Muscle layer of duodenum (tissue), 2 donors: Measurements from ENCODE around the gene PRKG1.
"Not testable (repeated sequence)": the region's sequence is repeated elsewhere in the genome, so short reads cannot be mapped to it uniquely, and the experiment has no call there.

Source experiments
- H3K27ac ChIP-seq: one replicate; pipeline ENCODE4 v1.7.0; 2013; ENCODE audit warnings: mild to moderate bottlenecking, low read length
- H3K27me3 ChIP-seq: one replicate; pipeline ENCODE4 v1.7.0; 2013; ENCODE audit warnings: low read depth, mild to moderate bottlenecking, control low read depth, low read length
- H3K36me3 ChIP-seq, 2 donors: one replicate each; pipeline ENCODE4 v1.7.0; 2013; ENCODE audit warnings: low read length in 2 of 2, control low read depth in 1 of 2, mild to moderate bottlenecking in 1 of 2; ENCODE audit not compliant: insufficient read depth in 2 of 2, control insufficient read depth in 1 of 2
- H3K4me1 ChIP-seq, 2 donors: one replicate each; pipeline ENCODE4 v1.7.0; 2013; ENCODE audit warnings: low read length in 2 of 2, mild to moderate bottlenecking in 2 of 2, control low read depth in 1 of 2, moderate library complexity in 1 of 2; ENCODE audit not compliant: insufficient read depth in 2 of 2, control insufficient read depth in 1 of 2
- H3K4me3 ChIP-seq, 2 donors: one replicate each; pipeline ENCODE4 v1.7.0; 2013; ENCODE audit warnings: low read length in 2 of 2, low read depth in 1 of 2, mild to moderate bottlenecking in 1 of 2
- H3K9me3 ChIP-seq, 2 donors: one replicate each; pipeline ENCODE4 v1.7.0; 2013; ENCODE audit warnings: low read length in 2 of 2, control low read depth in 1 of 2, mild to moderate bottlenecking in 1 of 2; ENCODE audit not compliant: control insufficient read depth in 1 of 2
- donor health status: healthy.

The PRKG1 gene

GRCh38 chr10:52145636-52146035, 1071.3 kb downstream of the PRKG1 start:
- H3K4me3 ChIP-seq, result no peak overlapping the region
- H3K27me3 ChIP-seq, result no peaks in the 10 kb centered on the region
- H3K4me1 ChIP-seq, result peaks cover 0 to 8% of the 10 kb centered on the region in 2 donors
- no peaks in the 10 kb centered on the region for H3K36me3 ChIP-seq
- H3K27ac ChIP-seq, result no peak overlapping the region
- no peaks in the 10 kb centered on the region for H3K9me3 ChIP-seq

- Histone ChIP-seq H3K9me3 (no peaks in the 10 kb centered on the region), H3K27me3 (no peaks in the 10 kb centered on the region), H3K4me3 (no peak overlapping the region), H3K27ac (no peak overlapping the region), H3K4me1 (peaks cover 0 to 8% of the 10 kb centered on the region in 2 donors), H3K36me3 (no peaks in the 10 kb centered on the region)
Observed at GRCh38 chr10:52146766-52147165, 1072.5 kb downstream of the PRKG1 start.

DNA sequence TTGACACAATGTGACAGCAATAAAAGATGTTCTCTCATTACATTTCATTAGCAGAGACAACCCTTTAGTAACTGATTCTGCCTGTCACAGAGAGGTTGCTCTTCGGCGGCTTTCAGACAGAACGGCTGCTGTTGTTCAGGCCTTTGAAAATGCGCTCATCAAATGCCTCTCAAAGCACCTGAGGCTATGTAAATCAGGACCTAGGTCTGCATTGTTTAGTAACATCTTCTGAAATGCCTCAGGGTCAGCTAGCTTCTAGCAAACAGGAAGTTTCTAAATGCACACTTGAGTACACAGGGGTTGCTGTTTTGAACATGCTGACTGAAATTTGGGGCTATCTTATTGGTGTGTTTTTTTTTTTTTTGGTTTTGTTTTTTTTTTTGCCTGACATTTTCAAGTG, 1096.5 kb downstream of the PRKG1 start:
- no peak overlapping the region for H3K27ac ChIP-seq
- H3K9me3 ChIP-seq, result peaks cover 0 to 7% of the 10 kb centered on the region in 2 donors
- H3K36me3 ChIP-seq, result no peaks in the 10 kb centered on the region
- H3K4me3 ChIP-seq, result no peak overlapping the region
- no peaks in the 10 kb centered on the region for H3K27me3 ChIP-seq
- H3K4me1 ChIP-seq, result no peaks in the 10 kb centered on the region

DNA sequence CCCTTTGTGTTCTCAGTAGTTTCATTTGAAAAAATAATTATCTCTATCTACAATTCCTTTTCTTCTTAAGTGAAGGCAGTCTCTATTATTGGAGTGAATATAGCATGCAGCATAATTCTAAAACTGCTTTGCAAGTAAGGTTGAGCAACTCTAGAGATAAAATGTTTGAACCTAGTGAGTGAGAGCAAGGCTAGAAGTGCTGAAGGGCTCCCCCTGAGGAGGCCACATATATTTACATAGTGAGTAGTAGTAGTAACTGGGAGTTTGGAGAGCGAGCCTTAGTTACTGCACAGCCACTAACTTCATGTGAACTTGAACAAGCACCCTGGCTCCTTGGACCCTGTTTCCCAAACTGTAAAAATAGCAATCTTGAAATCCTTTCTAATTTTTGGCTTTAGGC, 1098.3 kb downstream of the PRKG1 start:
- H3K9me3 ChIP-seq, result peaks cover 0 to 8% of the 10 kb centered on the region in 2 donors
- H3K27me3 ChIP-seq, result no peaks in the 10 kb centered on the region
- H3K4me1 ChIP-seq, result no peaks in the 10 kb centered on the region
- no peak overlapping the region for H3K27ac ChIP-seq
- H3K4me3 ChIP-seq, result no peak overlapping the region
- H3K36me3 ChIP-seq, result no peaks in the 10 kb centered on the region

DNA sequence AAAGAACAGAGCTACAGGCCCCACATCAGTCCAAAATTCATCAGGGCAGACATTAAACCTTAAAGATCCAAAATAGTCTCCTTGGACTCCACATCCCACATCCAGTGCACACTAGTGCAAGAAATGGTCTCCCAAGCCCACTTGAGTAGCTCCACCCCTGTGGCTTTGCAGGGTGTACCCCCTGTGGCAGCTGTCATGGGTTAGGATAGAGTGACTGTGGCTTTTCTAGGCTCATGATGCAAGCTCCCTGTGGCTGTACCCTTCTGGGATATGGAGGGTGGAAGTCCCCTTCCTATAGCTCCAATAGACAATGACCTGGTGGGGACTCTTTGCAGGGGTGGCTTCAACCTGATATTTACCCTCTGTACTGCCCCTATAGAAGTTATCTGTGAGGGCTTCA, 1111.0 kb downstream of the PRKG1 start:
- no peaks in the 10 kb centered on the region for H3K4me1 ChIP-seq
- H3K9me3 ChIP-seq, result no peaks in the 10 kb centered on the region
- no peaks in the 10 kb centered on the region for H3K27me3 ChIP-seq
- no peak overlapping the region for H3K27ac ChIP-seq
- no peak overlapping the region for H3K4me3 ChIP-seq
- no peaks in the 10 kb centered on the region for H3K36me3 ChIP-seq

GRCh38 chr10:52187521-52188258, 1113.4 kb downstream of the PRKG1 start:
- no peaks in the 10 kb centered on the region for H3K27me3 ChIP-seq
- H3K4me3 ChIP-seq, result no peak overlapping the region
- H3K4me1 ChIP-seq, result no peaks in the 10 kb centered on the region
- H3K36me3 ChIP-seq, result no peaks in the 10 kb centered on the region
- H3K9me3 ChIP-seq, result no peaks in the 10 kb centered on the region
- no peak overlapping the region for H3K27ac ChIP-seq

- H3K36me3 ChIP-seq, result no peaks in the 10 kb centered on the region
- H3K4me1 ChIP-seq, result no peaks in the 10 kb centered on the region
- no peak overlapping the region for H3K4me3 ChIP-seq
- H3K9me3 ChIP-seq, result no peaks in the 10 kb centered on the region
- H3K27ac ChIP-seq, result no peak overlapping the region
- H3K27me3 ChIP-seq, result no peaks in the 10 kb centered on the region
Observed at GRCh38 chr10:52191049-52191448, 1116.8 kb downstream of the PRKG1 start.

DNA sequence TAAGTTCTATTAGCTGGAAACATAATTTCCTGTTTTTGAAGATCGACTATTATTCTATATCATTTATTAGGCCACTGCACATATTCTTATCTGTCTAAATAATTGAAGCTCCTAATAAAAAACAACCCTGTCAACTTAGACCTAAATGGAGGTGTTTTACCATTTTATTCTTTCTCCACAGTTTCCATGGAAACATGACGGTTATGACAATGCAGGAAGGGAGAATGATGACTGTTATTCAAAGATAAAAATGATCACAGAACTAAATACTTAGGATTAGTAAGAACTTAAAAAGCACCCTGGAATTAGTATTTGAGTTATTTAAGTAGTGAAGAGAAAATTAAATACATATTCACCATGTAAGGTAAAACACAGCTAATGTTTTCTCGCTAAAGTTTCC, 1119.9 kb downstream of the PRKG1 start:
- H3K36me3 ChIP-seq, result no peaks in the 10 kb centered on the region
- H3K27me3 ChIP-seq, result no peaks in the 10 kb centered on the region
- no peaks in the 10 kb centered on the region for H3K9me3 ChIP-seq
- H3K4me3 ChIP-seq, result no peak overlapping the region
- no peaks in the 10 kb centered on the region for H3K4me1 ChIP-seq
- no peak overlapping the region for H3K27ac ChIP-seq

DNA sequence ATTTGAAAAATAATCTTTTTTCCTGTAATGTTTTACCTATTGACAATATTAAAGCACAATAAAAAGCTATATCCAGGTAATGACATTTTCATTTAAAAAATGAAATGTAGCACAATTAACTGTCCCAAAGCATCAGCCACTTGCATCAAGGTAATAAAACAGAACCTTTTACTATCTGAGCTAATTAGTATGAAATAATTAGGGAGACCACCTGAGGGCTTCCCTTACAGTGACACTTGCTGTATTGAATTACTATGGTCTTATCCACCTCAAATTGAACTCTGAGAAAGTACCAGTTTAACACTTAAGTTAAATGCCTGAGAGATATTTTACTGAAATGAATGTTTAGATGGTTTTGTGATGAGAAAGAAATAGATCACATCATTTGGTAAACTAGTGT, 1120.4 kb downstream of the PRKG1 start:
- Histone ChIP-seq H3K27me3 (no peaks in the 10 kb centered on the region), H3K4me1 (no peaks in the 10 kb centered on the region), H3K27ac (no peak overlapping the region), H3K36me3 (no peaks in the 10 kb centered on the region), H3K4me3 (no peak overlapping the region), H3K9me3 (no peaks in the 10 kb centered on the region)

DNA sequence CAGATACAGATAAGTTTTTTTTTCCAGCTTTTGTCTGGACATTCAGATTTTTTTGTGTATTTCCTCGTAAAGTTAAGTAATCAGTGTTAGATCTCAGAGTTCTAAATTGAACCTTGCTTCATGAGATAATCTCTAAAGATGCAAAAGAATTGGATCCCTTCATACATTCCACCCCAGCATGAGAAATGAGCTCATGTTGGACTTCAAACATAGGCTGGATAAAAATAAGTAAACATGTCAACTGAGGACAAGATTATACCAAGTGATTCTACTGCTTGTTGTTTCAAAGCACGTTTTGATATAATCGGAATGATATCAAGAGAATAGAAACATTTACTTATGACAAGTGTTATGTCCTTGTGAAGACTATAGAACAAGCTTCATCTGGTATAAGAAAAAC, 1122.8 kb downstream of the PRKG1 start:
- H3K4me1 ChIP-seq, result no peaks in the 10 kb centered on the region
- no peaks in the 10 kb centered on the region for H3K9me3 ChIP-seq
- no peaks in the 10 kb centered on the region for H3K27me3 ChIP-seq
- no peaks in the 10 kb centered on the region for H3K36me3 ChIP-seq
- H3K27ac ChIP-seq, result no peak overlapping the region
- no peak overlapping the region for H3K4me3 ChIP-seq

- no peaks in the 10 kb centered on the region for H3K27me3 ChIP-seq
- no peak overlapping the region for H3K27ac ChIP-seq
- H3K9me3 ChIP-seq, result no peaks in the 10 kb centered on the region
- no peaks in the 10 kb centered on the region for H3K36me3 ChIP-seq
- H3K4me1 ChIP-seq, result no peaks in the 10 kb centered on the region
- no peak overlapping the region for H3K4me3 ChIP-seq
Observed at GRCh38 chr10:52198540-52198939, 1124.3 kb downstream of the PRKG1 start.

GRCh38 chr10:52204906-52205305, 1130.6 kb downstream of the PRKG1 start:
- not testable (repeated sequence) for H3K27me3 ChIP-seq, H3K9me3 ChIP-seq, H3K4me1 ChIP-seq, H3K36me3 ChIP-seq, H3K4me3 ChIP-seq, H3K27ac ChIP-seq
